22Rv1 (cell line): ENCODE measurements around the gene HMHB1.

Experiments
- CTCF ChIP-seq: fragments of 450-650 bp; IDR thresholded peaks from 2 replicates; pipeline ENCODE4 v1.5.1; 2017; ENCODE audit warnings: mild to moderate bottlenecking
- ZFX ChIP-seq: fragments of 450-650 bp; IDR thresholded peaks from 2 replicates; pipeline ENCODE4 v1.6.1; 2017; ENCODE audit warnings: antibody characterized with exemption, borderline replicate concordance

- TF ChIP-seq CTCF = no peak
- TF ChIP-seq ZFX = no peak
Measured at GRCh38 chr5:143820451-143820850, 8.5 kb downstream of the HMHB1 start.
